Urinary bladder (tissue), 4 donors: ENCODE measurements around the gene ARL8B. TPM values are rescaled to one million over a fixed set of nuclear protein-coding genes. Genes with fewer than 3 reads are reported as not detected.
"Not testable (repeated sequence)": the region's sequence is repeated elsewhere in the genome, so short reads cannot be mapped to it uniquely, and the experiment has no call there.

Experiments used
- DNase-seq: peaks from one replicate; pipeline ENCODE4 v3.0.0-alpha.2; 2015; ENCODE audit errors: extremely low spot score
- H3K27ac ChIP-seq: one replicate; pipeline ENCODE4 v1.5.1; 2013; ENCODE audit warnings: low read depth, mild to moderate bottlenecking, moderate library complexity
- H3K36me3 ChIP-seq: one replicate; pipeline ENCODE4 v1.6.1; 2013; ENCODE audit warnings: mild to moderate bottlenecking, moderate library complexity; ENCODE audit not compliant: insufficient read depth
- H3K4me1 ChIP-seq: one replicate; pipeline ENCODE4 v1.6.1; 2013; ENCODE audit warnings: mild to moderate bottlenecking, moderate library complexity; ENCODE audit not compliant: insufficient read depth
- H3K4me3 ChIP-seq: one replicate; pipeline ENCODE4 v1.5.1; 2013; ENCODE audit warnings: low read depth, low read length
- WGBS: extraction: QIAGEN DNeasy Blood & Tissue Kit; methylation state at CpG from one replicate; pipeline ENCODE4 v1.1.7; 2013; 5-methylcytosine and 5-hydroxymethylcytosine counted together
- polyA plus RNA-seq: library from polyadenylated mRNA; stranded (reverse); fragments of 200-250 nt; gene quantifications from one replicate; pipeline ENCODE4 v1.2.3, GENCODE V29; 2013
- total RNA-seq: library from RNA; depleted of rRNA; stranded (reverse); fragments of >200 nt; gene quantifications from one replicate; pipeline ENCODE4 v1.2.3, GENCODE V29; 2014
- donor health status: healthy with polysubstance abuse.
- donor health status: healthy.

The ARL8B gene
- total and polyA plus RNA-seq, 2 donors = 58.9 to 91.3 TPM

- H3K4me3 ChIP-seq = no peak overlapping the region
- H3K4me1 ChIP-seq = no peaks in the 10 kb centered on the region
- no peak overlapping the region for H3K27ac ChIP-seq
- WGBS = 2% methylated on average over 34 of the region's 34 CpGs
- peak; percentile 78 for DNase-seq
- H3K36me3 ChIP-seq = no peaks in the 10 kb centered on the region
Observed at GRCh38 chr3:5095886-5096285, 26.2 kb upstream of the ARL8B start.

- 55% methylated on average over 11 of the region's 11 CpGs for WGBS
- peak; percentile 31 for DNase-seq
- Histone ChIP-seq H3K27ac (no peak overlapping the region), H3K4me1 (no peaks in the 10 kb centered on the region), H3K36me3 (no peaks in the 10 kb centered on the region), H3K4me3 (no peak overlapping the region)
Observed at GRCh38 chr3:5096336-5097008, 25.6 kb upstream of the ARL8B start.

GRCh38 chr3:5098346-5098745 lies 23.7 kb upstream of the ARL8B start:
- no peak overlapping the region for H3K4me3 ChIP-seq
- WGBS = 73% methylated on average over 4 of the region's 4 CpGs
- no peak overlapping the region for H3K27ac ChIP-seq
- no peaks in the 10 kb centered on the region for H3K36me3 ChIP-seq
- no peak for DNase-seq
- H3K4me1 ChIP-seq = no peaks in the 10 kb centered on the region

- 76% methylated on average over 3 of the region's 3 CpGs for WGBS
- no peaks in the 10 kb centered on the region for H3K4me1 ChIP-seq
Observed at GRCh38 chr3:5102532-5102931, 19.6 kb upstream of the ARL8B start.

GRCh38 chr3:5103743-5104142 lies 18.3 kb upstream of the ARL8B start:
- Histone ChIP-seq H3K27ac (no peak overlapping the region), H3K4me3 (no peak overlapping the region), H3K4me1 (no peaks in the 10 kb centered on the region), H3K36me3 (no peaks in the 10 kb centered on the region)
- 78% methylated on average over 3 of the region's 3 CpGs for WGBS
- DNase-seq = no peak

More at GRCh38 chr3:5102532-5102931, 19.6 kb upstream of the ARL8B start:
- no peak overlapping the region for H3K4me3 ChIP-seq
- no peak overlapping the region for H3K27ac ChIP-seq
- DNase-seq = no peak
- no peaks in the 10 kb centered on the region for H3K36me3 ChIP-seq

- no peak for DNase-seq
- no peaks in the 10 kb centered on the region for H3K36me3 ChIP-seq
- 74% methylated on average over 7 of the region's 7 CpGs for WGBS
- H3K4me3 ChIP-seq = no peak overlapping the region
- H3K4me1 ChIP-seq = no peaks in the 10 kb centered on the region
- H3K27ac ChIP-seq = no peak overlapping the region
Observed at GRCh38 chr3:5105050-5105449, 17.0 kb upstream of the ARL8B start.

- H3K27ac ChIP-seq, H3K4me1 ChIP-seq, H3K36me3 ChIP-seq, DNase-seq, H3K4me3 ChIP-seq: not testable (repeated sequence)
- 84% methylated on average over 9 of the region's 9 CpGs for WGBS
Observed at GRCh38 chr3:5106371-5106770, 15.7 kb upstream of the ARL8B start.

GRCh38 chr3:5106933-5107334 lies 15.2 kb upstream of the ARL8B start:
- not testable (repeated sequence) for H3K36me3 ChIP-seq, DNase-seq, H3K4me1 ChIP-seq, H3K27ac ChIP-seq, H3K4me3 ChIP-seq
- WGBS = 72% methylated on average over 2 of the region's 2 CpGs

- Histone ChIP-seq H3K4me1 (no peaks in the 10 kb centered on the region), H3K4me3 (no peak overlapping the region), H3K36me3 (no peaks in the 10 kb centered on the region), H3K27ac (no peak overlapping the region)
- DNase-seq = no peak
- 62% methylated on average over 3 of the region's 3 CpGs for WGBS
Observed at GRCh38 chr3:5110337-5110736, 11.8 kb upstream of the ARL8B start.

- Histone ChIP-seq H3K27ac (no peak overlapping the region), H3K4me3 (no peak overlapping the region), H3K4me1 (no peaks in the 10 kb centered on the region), H3K36me3 (no peaks in the 10 kb centered on the region)
- no peak for DNase-seq
- WGBS = 69% methylated on average over 2 of the region's 2 CpGs
Observed at GRCh38 chr3:5112043-5112442, 10.0 kb upstream of the ARL8B start.

GRCh38 chr3:5113726-5114125 lies 8.4 kb upstream of the ARL8B start:
- 96% methylated on average over 30 of the region's 30 CpGs for WGBS
- H3K36me3 ChIP-seq, DNase-seq: not testable (repeated sequence)

GRCh38 chr3:5115506-5116162 lies 6.5 kb upstream of the ARL8B start:
- DNase-seq = no peak
- no peak overlapping the region for H3K4me3 ChIP-seq
- no peak overlapping the region for H3K27ac ChIP-seq
- no peaks in the 10 kb centered on the region for H3K4me1 ChIP-seq
- 52% methylated on average over 6 of the region's 6 CpGs for WGBS
- H3K36me3 ChIP-seq = no peaks in the 10 kb centered on the region

More at GRCh38 chr3:5113726-5114125, 8.4 kb upstream of the ARL8B start:
- H3K4me3 ChIP-seq, H3K27ac ChIP-seq, H3K4me1 ChIP-seq: not testable (repeated sequence)

GRCh38 chr3:5116538-5116937 lies 5.6 kb upstream of the ARL8B start:
- WGBS = 67% methylated on average over 3 of the region's 3 CpGs
- DNase-seq = no peak
- Histone ChIP-seq H3K4me1 (no peaks in the 10 kb centered on the region), H3K4me3 (no peak overlapping the region), H3K27ac (no peak overlapping the region), H3K36me3 (no peaks in the 10 kb centered on the region)

GRCh38 chr3:5120446-5120845 lies 1.6 kb upstream of the ARL8B start:
- H3K36me3 ChIP-seq = no peaks in the 10 kb centered on the region
- no peaks in the 10 kb centered on the region for H3K4me1 ChIP-seq
- WGBS = 74% methylated on average over 3 of the region's 3 CpGs
- no peak overlapping the region for H3K27ac ChIP-seq
- no peak for DNase-seq
- H3K4me3 ChIP-seq = no peak overlapping the region
